Measurements from ENCODE around the gene NPIPA1.
"Not testable (repeated sequence)": the region's sequence is repeated elsewhere in the genome, so short reads cannot be mapped to it uniquely, and the experiment has no call there.

DNA sequence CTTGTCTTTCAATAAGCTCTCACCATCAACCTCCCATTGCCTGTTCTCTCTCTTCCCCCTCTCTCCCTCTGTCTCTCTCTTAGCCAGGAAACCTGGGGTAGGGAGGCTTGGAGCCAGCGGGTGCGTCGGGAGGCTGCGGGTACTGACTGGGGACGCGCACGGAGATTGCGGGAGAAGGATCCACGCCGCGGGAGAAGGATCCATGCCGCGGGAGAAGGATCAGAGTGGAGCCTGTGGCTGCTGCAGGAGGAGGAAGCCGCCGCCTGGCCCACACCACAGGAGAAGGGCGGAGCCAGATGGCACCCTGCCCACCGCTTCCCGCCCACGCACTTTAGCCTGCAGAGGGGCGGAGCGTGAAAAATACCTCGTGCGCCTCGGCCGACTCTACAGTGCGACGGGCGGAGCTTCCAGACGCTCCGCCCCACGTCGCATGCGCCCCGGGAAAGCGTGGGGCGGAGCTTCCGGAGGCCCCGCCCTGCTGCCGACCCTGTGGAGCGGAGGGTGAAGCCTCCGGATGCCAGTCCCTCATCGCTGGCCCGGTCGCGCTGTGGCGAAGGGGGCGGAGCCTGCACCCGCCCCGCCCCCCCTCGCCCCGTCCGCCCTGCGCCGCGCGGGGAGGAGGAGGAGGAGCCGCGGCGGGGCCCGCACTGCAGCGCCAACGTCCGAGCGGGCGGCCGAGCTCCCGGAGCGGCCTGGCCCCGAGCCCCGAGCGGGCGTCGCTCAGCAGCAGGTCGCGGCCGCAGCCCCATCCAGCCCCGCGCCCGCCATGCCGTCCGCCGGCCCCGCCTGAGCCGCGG, 26.2 kb upstream of the NPIPA1 start:
- TF ChIP-seq, protein P1, sequence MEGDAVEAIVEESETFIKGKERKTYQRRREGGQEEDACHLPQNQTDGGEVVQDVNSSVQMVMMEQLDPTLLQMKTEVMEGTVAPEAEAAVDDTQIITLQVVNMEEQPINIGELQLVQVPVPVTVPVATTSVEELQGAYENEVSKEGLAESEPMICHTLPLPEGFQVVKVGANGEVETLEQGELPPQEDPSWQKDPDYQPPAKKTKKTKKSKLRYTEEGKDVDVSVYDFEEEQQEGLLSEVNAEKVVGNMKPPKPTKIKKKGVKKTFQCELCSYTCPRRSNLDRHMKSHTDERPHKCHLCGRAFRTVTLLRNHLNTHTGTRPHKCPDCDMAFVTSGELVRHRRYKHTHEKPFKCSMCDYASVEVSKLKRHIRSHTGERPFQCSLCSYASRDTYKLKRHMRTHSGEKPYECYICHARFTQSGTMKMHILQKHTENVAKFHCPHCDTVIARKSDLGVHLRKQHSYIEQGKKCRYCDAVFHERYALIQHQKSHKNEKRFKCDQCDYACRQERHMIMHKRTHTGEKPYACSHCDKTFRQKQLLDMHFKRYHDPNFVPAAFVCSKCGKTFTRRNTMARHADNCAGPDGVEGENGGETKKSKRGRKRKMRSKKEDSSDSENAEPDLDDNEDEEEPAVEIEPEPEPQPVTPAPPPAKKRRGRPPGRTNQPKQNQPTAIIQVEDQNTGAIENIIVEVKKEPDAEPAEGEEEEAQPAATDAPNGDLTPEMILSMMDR (conservative IDR thresholded peaks at IDR 0.05 in 1 of 2, IDR thresholded peaks at IDR 0.05 in 1 of 2; ENCODE audit: extremely low read depth in 1 of 2, insufficient read depth in 1 of 2, low read depth in 1 of 2, low read length in 2 of 2), result not testable (repeated sequence)
- TF ChIP-seq EZH2 (IDR thresholded peaks at IDR 0.05; ENCODE audit: borderline replicate concordance, low read length), result not testable (repeated sequence)
